Measurements from ENCODE around the gene ANO6. TPM values are rescaled to one million over a fixed set of nuclear protein-coding genes. Genes with fewer than 3 reads are reported as not detected.

The ANO6 gene
- total RNA-seq, 1 donor from 2014 or later: 46.2 TPM

- Histone ChIP-seq H3K27ac (replicated peaks) (peak overlapping the region; percentile 18), H3K27me3 (ENCODE audit: low read depth) (no peaks in the 10 kb centered on the region), H3K4me3 (peak overlapping the region; percentile 32), H3K9me3 (replicated peaks) (no peaks in the 10 kb centered on the region), H3K36me3 (no peaks in the 10 kb centered on the region), H3K4me1 (peaks cover 6% of the 10 kb centered on the region)
- intact Hi-C loops (cut with micrococcal nuclease): no loop called here
- TF ChIP-seq, protein P1, sequence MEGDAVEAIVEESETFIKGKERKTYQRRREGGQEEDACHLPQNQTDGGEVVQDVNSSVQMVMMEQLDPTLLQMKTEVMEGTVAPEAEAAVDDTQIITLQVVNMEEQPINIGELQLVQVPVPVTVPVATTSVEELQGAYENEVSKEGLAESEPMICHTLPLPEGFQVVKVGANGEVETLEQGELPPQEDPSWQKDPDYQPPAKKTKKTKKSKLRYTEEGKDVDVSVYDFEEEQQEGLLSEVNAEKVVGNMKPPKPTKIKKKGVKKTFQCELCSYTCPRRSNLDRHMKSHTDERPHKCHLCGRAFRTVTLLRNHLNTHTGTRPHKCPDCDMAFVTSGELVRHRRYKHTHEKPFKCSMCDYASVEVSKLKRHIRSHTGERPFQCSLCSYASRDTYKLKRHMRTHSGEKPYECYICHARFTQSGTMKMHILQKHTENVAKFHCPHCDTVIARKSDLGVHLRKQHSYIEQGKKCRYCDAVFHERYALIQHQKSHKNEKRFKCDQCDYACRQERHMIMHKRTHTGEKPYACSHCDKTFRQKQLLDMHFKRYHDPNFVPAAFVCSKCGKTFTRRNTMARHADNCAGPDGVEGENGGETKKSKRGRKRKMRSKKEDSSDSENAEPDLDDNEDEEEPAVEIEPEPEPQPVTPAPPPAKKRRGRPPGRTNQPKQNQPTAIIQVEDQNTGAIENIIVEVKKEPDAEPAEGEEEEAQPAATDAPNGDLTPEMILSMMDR (IDR thresholded peaks at IDR 0.05; ENCODE audit: borderline replicate concordance): no peak
- DNase-seq: no peak
Measured at GRCh38 chr12:45243963-45244362, 28.1 kb downstream of the ANO6 start.

DNA sequence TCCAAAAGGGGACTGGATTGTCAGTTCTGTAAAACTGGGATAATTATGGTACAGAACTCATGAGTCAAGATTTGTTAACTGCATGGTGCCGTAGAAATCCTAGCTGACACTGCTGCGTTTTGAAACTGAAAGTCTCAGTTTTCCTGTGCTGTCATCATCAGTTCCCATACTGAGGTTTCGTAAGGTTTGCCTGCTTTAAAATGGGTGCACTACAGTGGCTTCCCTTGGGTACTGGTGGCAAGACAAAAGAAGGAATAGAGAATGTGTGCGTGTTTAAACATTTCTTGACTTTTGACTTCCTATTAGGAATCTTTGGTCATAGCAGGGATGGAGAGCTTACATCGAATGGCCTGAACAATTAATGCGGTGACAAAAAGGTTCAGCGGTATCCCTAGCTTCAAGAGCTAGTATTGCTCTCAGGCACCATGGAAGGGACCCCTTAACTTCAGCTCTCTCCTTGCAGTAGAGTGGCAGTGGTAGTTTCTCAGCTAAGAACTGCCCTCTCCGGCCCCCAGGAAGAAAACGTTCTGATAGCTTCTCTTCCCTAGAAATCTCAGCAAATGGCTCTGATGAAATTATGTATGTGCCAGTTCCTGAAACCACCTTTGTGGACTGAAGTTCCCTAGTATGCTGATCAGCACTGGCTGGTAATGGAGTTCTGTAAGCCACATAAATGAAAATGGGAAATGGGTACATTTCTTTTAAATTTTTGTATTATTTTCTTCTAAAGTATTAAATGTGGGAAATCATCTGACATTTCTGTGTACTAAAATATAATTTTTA is 28.9 kb downstream of the ANO6 start:
- peak overlapping the region; percentile 18 for H3K27ac ChIP-seq (replicated peaks)
- H3K4me3 ChIP-seq: peak overlapping the region; percentile 32
- peaks cover 6% of the 10 kb centered on the region for H3K4me1 ChIP-seq
- intact Hi-C loops (cut with micrococcal nuclease): no loop called here
- H3K27me3 ChIP-seq (ENCODE audit: low read depth): no peaks in the 10 kb centered on the region
- no peaks in the 10 kb centered on the region for H3K9me3 ChIP-seq (replicated peaks)
- TF ChIP-seq, protein P1 (IDR thresholded peaks at IDR 0.05; ENCODE audit: borderline replicate concordance): peak; percentile 24
- DNase-seq: no peak
- no peaks in the 10 kb centered on the region for H3K36me3 ChIP-seq

- DNase-seq: no peak
- Histone ChIP-seq H3K9me3 (replicated peaks) (no peaks in the 10 kb centered on the region), H3K4me1 (no peaks in the 10 kb centered on the region), H3K27ac (replicated peaks) (no peak overlapping the region), H3K27me3 (ENCODE audit: low read depth) (no peaks in the 10 kb centered on the region), H3K36me3 (no peaks in the 10 kb centered on the region), H3K4me3 (no peak overlapping the region)
- intact Hi-C loops (cut with micrococcal nuclease): no loop called here
- TF ChIP-seq, protein P1 (IDR thresholded peaks at IDR 0.05; ENCODE audit: borderline replicate concordance): no peak
Measured at GRCh38 chr12:45246236-45246635, 30.3 kb downstream of the ANO6 start.

DNA sequence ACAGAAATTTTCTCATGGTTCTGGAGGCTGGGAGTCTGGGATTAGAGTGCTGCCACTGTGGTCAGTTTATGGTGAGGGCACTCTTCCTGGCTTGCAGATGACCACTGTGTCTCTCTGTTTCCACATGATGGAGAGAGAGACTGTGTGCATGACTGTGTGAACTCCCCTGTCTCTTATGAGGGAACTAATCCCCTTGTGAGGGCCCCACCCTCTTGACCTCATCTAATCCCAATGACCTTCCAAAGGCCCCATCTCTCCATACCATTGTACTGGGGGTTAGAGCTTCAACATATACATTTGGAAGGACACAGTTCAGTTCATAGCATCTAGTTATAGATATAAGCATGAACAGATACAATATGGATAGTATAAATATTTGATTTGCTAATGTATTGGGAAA is 31.7 kb downstream of the ANO6 start:
- no peaks in the 10 kb centered on the region for H3K36me3 ChIP-seq
- no peaks in the 10 kb centered on the region for H3K4me1 ChIP-seq
- intact Hi-C loops (cut with micrococcal nuclease): no loop called here
- no peak for DNase-seq
- no peaks in the 10 kb centered on the region for H3K9me3 ChIP-seq (replicated peaks)
- TF ChIP-seq, protein P1 (IDR thresholded peaks at IDR 0.05; ENCODE audit: borderline replicate concordance): no peak
- no peak overlapping the region for H3K4me3 ChIP-seq
- H3K27ac ChIP-seq (replicated peaks): no peak overlapping the region
- H3K27me3 ChIP-seq (ENCODE audit: low read depth): no peaks in the 10 kb centered on the region

DNA sequence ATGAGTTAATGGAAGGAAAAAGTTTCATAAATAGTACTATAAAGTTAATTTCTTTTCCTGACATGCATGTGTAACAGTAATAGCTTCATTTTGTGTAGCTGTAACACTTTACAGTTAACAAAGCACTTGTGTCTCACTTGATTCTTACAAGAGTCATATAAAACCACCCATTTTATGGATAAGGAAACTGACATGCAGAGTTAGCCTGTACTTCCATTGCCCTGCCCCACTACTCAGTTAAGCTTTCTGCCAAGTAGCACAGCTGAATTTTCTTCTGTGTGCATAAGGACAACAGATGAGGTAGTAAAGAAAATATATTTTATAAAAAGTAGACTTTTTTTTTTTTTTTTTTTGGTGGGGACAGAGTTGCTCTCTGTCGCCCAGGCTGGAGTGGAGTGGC is 32.2 kb downstream of the ANO6 start:
- H3K4me1 ChIP-seq: no peaks in the 10 kb centered on the region
- H3K4me3 ChIP-seq: no peak overlapping the region
- no peak for DNase-seq
- H3K27me3 ChIP-seq (ENCODE audit: low read depth): no peaks in the 10 kb centered on the region
- TF ChIP-seq, protein P1 (IDR thresholded peaks at IDR 0.05; ENCODE audit: borderline replicate concordance): no peak
- no peaks in the 10 kb centered on the region for H3K9me3 ChIP-seq (replicated peaks)
- H3K36me3 ChIP-seq: no peaks in the 10 kb centered on the region
- no peak overlapping the region for H3K27ac ChIP-seq (replicated peaks)
- intact Hi-C loops (cut with micrococcal nuclease): no loop called here

Data from left ventricle myocardium inferior (tissue), 1 donor.